ENCODE results near the gene CDC42SE1.

Gene CDC42SE1

GRCh38 chr1:151072224-151072623, 12.8 kb upstream of the CDC42SE1 start:
- Histone ChIP-seq H3K36me3 (ENCODE audit: insufficient read depth, low read length) (no peaks in the 10 kb centered on the region), H3K9me2 (ENCODE audit: low read depth, low read length) (no peaks in the 10 kb centered on the region), H3K27me3 (ENCODE audit: insufficient read depth, low read length) (no peaks in the 10 kb centered on the region), H3K4me3 (ENCODE audit: low read depth, low read length, poor library complexity, severe bottlenecking) (peak overlapping the region; percentile 82), H3K9me3 (ENCODE audit: low read length) (no peaks in the 10 kb centered on the region), H3K4me2 (ENCODE audit: low read length) (peak overlapping the region; percentile 74; the same call in 1 of the 2 replicates), H3K27ac (ENCODE audit: low read depth, low read length, poor library complexity, severe bottlenecking) (peak overlapping the region; percentile 94), H3K4me1 (ENCODE audit: insufficient read depth, low read length, severe bottlenecking) (peaks cover 24% of the 10 kb centered on the region), H2AFZ (ENCODE audit: low read length) (no peak overlapping the region), H4K20me1 (ENCODE audit: insufficient read depth, low read length) (no peaks in the 10 kb centered on the region), H3K79me2 (ENCODE audit: insufficient read depth, low read length) (no peaks in the 10 kb centered on the region), H3F3A (ENCODE audit: insufficient read depth, low read length) (0 out of 2 replicates have a peak, but pooled peaks cover 11% of the 10 kb centered on the region), H3K9ac (ENCODE audit: low read length) (no peak overlapping the region)
- no peak for TF ChIP-seq EZH2 (IDR thresholded peaks at IDR 0.05; ENCODE audit: borderline replicate concordance, low read length)
- TF ChIP-seq, protein P1, sequence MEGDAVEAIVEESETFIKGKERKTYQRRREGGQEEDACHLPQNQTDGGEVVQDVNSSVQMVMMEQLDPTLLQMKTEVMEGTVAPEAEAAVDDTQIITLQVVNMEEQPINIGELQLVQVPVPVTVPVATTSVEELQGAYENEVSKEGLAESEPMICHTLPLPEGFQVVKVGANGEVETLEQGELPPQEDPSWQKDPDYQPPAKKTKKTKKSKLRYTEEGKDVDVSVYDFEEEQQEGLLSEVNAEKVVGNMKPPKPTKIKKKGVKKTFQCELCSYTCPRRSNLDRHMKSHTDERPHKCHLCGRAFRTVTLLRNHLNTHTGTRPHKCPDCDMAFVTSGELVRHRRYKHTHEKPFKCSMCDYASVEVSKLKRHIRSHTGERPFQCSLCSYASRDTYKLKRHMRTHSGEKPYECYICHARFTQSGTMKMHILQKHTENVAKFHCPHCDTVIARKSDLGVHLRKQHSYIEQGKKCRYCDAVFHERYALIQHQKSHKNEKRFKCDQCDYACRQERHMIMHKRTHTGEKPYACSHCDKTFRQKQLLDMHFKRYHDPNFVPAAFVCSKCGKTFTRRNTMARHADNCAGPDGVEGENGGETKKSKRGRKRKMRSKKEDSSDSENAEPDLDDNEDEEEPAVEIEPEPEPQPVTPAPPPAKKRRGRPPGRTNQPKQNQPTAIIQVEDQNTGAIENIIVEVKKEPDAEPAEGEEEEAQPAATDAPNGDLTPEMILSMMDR (IDR thresholded peaks at IDR 0.05; ENCODE audit: low read length), result peak; percentile 49

- Histone ChIP-seq H3F3A (ENCODE audit: insufficient read depth, low read length) (0 out of 2 replicates have a peak, but pooled peaks cover 11% of the 10 kb centered on the region), H3K9me2 (ENCODE audit: low read depth, low read length) (no peaks in the 10 kb centered on the region), H3K27ac (ENCODE audit: low read depth, low read length, poor library complexity, severe bottlenecking) (peak within 1 kb of the TSS; percentile 94), H3K9ac (ENCODE audit: low read length) (peak within 1 kb of the TSS; percentile 97), H4K20me1 (ENCODE audit: insufficient read depth, low read length) (no peaks in the 10 kb centered on the region), H3K4me1 (ENCODE audit: insufficient read depth, low read length, severe bottlenecking) (peaks cover 24% of the 10 kb centered on the region), H2AFZ (ENCODE audit: low read length) (no peak within 1 kb of the TSS), H3K4me2 (ENCODE audit: low read length) (peak within 1 kb of the TSS; percentile 74), H3K4me3 (ENCODE audit: low read depth, low read length, poor library complexity, severe bottlenecking) (peak within 1 kb of the TSS; percentile 82), H3K79me2 (ENCODE audit: insufficient read depth, low read length) (no peaks in the 10 kb centered on the region), H3K27me3 (ENCODE audit: insufficient read depth, low read length) (no peaks in the 10 kb centered on the region), H3K36me3 (ENCODE audit: insufficient read depth, low read length) (no peaks in the 10 kb centered on the region), H3K9me3 (ENCODE audit: low read length) (no peaks in the 10 kb centered on the region)
- TF ChIP-seq, protein P1 (IDR thresholded peaks at IDR 0.05; ENCODE audit: low read length), result peak; percentile 85
- no peak for TF ChIP-seq EZH2 (IDR thresholded peaks at IDR 0.05; ENCODE audit: borderline replicate concordance, low read length)
Observed at GRCh38 chr1:151070474-151071276, 11.3 kb upstream of the CDC42SE1 start, which contains the start of gene GABPB2. Gene GABPB2 (plus strand): TSS chr1:151070761. CDS start chr1:151088190, 17,429 bp downstream.

- H3K4me1 ChIP-seq (ENCODE audit: insufficient read depth, low read length, severe bottlenecking), result peaks cover 24% of the 10 kb centered on the region
- H3K27me3 ChIP-seq (ENCODE audit: insufficient read depth, low read length), result no peaks in the 10 kb centered on the region
- peak overlapping the region; percentile 97; the same call in 1 of the 2 replicates for H3K9ac ChIP-seq (ENCODE audit: low read length)
- H3K79me2 ChIP-seq (ENCODE audit: insufficient read depth, low read length), result no peaks in the 10 kb centered on the region
- no peaks in the 10 kb centered on the region for H4K20me1 ChIP-seq (ENCODE audit: insufficient read depth, low read length)
- H3K4me2 ChIP-seq (ENCODE audit: low read length), result peak overlapping the region; percentile 74
- no peaks in the 10 kb centered on the region for H3K9me3 ChIP-seq (ENCODE audit: low read length)
- no peaks in the 10 kb centered on the region for H3K9me2 ChIP-seq (ENCODE audit: low read depth, low read length)
- H3K36me3 ChIP-seq (ENCODE audit: insufficient read depth, low read length), result no peaks in the 10 kb centered on the region
- H3F3A ChIP-seq (ENCODE audit: insufficient read depth, low read length), result 0 out of 2 replicates have a peak, but pooled peaks cover 11% of the 10 kb centered on the region
- no peak for TF ChIP-seq EZH2 (IDR thresholded peaks at IDR 0.05; ENCODE audit: borderline replicate concordance, low read length)
- TF ChIP-seq, protein P1 (IDR thresholded peaks at IDR 0.05; ENCODE audit: low read length), result no peak
- H3K4me3 ChIP-seq (ENCODE audit: low read depth, low read length, poor library complexity, severe bottlenecking), result peak overlapping the region; percentile 82
- H3K27ac ChIP-seq (ENCODE audit: low read depth, low read length, poor library complexity, severe bottlenecking), result peak overlapping the region; percentile 94
- H2AFZ ChIP-seq (ENCODE audit: low read length), result no peak overlapping the region
Observed at GRCh38 chr1:151069103-151069486, 9.7 kb upstream of the CDC42SE1 start.
